Activated CD8-positive, alpha-beta memory T cell treated with anti-CD3 and anti-CD28 coated beads for 1 hour (primary cell): ENCODE measurements around the gene ISG15.

ENCODE experiments used
- DNase-seq, 2 donors: peaks; one replicate each; pipeline ENCODE4 v3.0.0-alpha.2; 2020; ENCODE audit warnings: low read depth in 1 of 2; ENCODE audit errors: extremely low read depth in 1 of 2

ISG15 gene

DNA sequence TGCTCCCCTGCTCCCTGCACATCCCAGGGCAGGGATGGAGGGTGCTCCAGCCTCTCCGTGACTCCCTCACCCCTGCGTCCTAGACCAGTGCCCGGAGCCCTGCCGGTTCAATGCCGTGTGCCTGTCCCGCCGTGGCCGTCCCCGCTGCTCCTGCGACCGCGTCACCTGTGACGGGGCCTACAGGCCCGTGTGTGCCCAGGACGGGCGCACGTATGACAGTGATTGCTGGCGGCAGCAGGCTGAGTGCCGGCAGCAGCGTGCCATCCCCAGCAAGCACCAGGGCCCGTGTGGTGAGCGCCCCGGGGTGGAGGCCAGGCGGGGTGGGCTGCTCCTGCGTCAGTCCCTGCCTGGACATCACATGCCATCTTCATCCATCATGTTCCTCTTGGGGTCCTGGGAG is 28.6 kb downstream of the ISG15 start:
- no peak for DNase-seq

DNA sequence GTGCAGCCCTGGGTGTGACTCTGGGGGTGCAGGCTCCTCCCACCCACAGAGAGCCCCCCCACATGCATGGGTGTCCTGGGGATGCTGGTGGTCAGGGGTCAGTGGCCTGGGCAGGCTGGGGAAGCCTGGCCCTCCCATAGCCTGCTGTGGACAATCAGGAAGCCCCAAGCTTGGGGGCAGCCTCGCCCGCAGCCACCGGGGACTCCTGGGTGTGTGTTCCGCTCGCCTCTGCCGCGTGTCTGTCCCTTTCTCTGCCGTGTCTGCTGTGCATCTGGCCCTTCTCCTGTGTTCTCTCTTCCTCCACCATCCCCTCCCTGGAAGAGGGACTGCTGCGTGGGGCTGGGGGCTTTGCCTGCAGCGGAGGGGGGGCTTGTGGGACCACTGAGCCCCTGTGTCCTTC is 29.5 kb downstream of the ISG15 start:
- DNase-seq: no peak

DNA sequence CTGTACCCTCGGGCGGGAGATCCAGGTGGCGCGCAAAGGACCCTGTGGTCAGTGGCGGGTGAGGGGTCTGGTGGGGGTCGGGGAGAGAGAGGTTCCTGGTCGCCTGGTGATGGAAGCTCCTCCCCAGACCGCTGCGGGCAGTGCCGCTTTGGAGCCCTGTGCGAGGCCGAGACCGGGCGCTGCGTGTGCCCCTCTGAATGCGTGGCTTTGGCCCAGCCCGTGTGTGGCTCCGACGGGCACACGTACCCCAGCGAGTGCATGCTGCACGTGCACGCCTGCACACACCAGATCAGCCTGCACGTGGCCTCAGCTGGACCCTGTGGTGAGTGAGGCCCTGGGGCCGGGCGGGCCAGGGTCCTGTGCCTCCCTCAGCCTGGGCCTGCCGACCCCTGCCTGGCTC is 30.1 kb downstream of the ISG15 start:
- no peak for DNase-seq

DNA sequence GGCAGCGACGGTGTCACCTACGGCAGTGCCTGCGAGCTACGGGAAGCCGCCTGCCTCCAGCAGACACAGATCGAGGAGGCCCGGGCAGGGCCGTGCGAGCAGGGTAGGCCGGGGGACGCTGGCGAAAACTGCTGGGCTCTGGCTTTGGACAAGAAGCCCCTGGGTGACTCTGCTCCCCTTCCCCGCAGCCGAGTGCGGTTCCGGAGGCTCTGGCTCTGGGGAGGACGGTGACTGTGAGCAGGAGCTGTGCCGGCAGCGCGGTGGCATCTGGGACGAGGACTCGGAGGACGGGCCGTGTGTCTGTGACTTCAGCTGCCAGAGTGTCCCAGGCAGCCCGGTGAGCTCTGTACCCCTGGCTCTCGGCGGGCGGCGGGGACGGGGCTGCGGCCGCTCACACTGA is 30.6 kb downstream of the ISG15 start:
- DNase-seq: no peak

DNA sequence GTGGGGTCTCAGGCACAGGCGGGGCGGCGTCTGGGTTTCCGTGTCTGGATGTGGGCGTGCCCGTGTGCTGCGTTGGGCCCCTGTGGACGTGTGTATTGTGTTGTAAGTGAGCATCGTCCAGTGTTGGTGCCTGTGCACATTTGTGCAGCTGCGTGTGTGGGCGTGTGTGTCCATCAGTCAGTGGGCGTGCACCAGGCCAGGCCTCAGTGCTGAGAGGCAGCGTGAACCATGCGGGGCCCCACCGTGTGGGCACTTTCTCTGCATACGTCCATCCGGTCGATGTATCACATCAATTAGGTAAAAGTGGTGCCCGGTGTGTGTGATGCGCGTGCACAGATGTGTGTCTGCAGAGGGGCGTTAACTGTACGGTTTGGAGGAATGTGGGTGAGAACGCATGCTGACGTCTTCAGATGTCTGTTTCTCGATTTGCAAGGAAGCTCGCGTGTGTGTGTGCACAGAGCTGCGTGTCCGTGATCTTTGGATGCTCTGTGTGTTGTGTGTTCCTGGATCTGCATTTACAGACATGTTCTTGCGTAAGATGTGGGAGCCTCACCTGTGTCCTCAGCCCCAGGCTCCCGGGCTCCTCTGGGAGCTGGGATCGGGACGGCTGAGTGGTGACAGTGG is 31.3 kb downstream of the ISG15 start:
- DNase-seq: no peak

DNA sequence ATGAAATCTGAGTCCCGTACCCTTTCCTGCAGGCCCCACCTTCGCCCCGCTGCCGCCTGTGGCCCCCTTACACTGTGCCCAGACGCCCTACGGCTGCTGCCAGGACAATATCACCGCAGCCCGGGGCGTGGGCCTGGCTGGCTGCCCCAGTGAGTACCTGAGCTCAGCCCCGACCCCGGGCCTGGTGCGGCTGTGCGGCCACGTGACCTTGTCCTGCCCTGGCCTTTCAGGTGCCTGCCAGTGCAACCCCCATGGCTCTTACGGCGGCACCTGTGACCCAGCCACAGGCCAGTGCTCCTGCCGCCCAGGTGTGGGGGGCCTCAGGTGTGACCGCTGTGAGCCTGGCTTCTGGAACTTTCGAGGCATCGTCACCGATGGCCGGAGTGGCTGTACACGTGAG is 31.8 kb downstream of the ISG15 start:
- DNase-seq: no peak

DNA sequence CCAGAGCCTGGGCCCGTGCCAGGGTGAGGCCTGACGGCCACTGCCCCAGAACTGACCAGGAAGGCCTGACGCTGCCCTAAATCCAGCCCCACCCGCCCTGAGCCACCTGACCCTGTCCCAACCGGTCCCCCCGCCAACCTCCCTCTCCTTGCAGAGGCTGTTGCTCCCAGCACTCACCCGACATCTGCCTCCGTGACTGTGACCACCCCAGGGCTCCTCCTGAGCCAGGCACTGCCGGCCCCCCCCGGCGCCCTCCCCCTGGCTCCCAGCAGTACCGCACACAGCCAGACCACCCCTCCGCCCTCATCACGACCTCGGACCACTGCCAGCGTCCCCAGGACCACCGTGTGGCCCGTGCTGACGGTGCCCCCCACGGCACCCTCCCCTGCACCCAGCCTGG is 32.9 kb downstream of the ISG15 start:
- no peak for DNase-seq

DNA sequence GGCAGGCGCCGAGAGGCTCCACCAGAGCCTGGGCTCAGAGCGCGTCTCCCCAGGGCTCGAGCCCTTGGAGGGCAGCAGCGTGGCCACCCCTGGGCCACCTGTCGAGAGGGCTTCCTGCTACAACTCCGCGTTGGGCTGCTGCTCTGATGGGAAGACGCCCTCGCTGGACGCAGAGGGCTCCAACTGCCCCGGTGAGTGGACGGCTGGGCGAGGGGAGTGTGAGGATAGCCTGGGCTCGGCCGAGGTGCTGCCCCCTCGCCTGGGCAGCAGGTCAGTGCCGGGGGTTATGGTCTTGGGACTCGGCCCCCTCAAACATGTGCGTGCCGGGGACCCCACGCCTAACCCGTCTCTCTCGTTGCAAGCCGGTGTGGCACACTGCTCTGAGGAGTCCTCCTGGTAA is 33.5 kb downstream of the ISG15 start:
- no peak for DNase-seq

DNA sequence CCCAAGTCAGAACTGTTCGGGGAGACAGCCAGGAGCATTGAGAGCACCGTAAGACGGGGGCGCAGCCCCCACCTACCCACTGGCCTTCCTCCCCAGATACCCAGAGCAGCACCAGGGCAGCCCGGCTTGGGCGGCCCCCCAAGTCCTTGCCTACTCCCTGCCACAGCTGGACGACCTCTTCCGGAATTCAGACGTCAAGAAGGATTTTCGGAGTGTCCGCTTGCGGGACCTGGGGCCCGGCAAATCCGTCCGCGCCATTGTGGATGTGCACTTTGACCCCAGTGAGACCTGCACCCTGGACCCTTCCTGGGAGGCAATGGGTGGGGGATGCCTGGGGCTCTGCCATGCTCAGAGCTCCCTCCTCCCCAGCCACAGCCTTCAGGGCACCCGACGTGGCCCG is 34.1 kb downstream of the ISG15 start:
- DNase-seq: no peak

DNA sequence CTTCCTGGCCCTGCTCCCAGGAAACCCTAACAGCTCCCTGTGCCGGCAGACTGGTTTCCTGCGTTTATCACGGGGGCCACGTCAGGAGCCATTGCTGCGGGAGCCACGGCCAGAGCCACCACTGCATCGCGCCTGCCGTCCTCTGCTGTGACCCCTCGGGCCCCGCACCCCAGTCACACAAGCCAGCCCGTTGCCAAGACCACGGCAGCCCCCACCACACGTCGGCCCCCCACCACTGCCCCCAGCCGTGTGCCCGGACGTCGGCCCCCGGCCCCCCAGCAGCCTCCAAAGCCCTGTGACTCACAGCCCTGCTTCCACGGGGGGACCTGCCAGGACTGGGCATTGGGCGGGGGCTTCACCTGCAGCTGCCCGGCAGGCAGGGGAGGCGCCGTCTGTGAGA is 34.7 kb downstream of the ISG15 start:
- no peak for DNase-seq

DNA sequence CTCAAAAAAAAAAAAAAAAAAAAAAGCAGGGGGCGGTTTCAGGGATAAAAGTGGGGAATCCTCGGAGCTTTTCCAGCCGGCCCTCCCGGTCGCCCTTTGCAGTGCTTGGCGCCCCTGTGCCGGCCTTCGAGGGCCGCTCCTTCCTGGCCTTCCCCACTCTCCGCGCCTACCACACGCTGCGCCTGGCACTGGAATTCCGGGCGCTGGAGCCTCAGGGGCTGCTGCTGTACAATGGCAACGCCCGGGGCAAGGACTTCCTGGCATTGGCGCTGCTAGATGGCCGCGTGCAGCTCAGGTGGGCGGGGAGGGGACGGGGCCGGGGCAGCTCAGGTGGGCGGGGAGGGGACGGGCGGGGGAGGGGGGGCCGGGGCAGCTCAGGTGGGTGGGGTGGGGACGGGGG is 35.5 kb downstream of the ISG15 start:
- DNase-seq: no peak

DNA sequence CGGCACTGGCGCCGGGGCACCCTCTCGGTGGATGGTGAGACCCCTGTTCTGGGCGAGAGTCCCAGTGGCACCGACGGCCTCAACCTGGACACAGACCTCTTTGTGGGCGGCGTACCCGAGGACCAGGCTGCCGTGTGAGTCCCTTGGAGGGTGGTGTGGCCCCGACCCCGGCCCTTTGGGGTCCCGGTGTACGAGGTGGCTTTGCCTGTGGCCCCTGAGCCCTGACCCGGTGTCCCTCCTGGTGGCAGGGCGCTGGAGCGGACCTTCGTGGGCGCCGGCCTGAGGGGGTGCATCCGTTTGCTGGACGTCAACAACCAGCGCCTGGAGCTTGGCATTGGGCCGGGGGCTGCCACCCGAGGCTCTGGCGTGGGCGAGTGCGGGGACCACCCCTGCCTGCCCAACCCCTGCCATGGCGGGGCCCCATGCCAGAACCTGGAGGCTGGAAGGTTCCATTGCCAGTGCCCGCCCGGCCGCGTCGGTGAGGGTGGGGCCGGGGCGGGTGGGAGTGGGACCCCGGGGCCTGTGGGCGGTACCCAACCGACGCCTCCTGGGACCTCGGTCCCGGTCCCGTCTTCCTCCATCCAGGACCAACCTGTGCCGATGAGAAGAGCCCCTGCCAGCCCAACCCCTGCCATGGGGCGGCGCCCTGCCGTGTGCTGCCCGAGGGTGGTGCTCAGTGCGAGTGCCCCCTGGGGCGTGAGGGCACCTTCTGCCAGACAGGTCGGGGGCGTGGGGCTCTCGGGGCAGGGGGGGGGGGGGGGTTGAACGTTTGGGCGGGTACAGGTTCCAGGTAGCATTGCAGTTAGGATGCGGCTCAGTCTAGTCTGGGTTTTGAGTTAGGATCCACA is 36.2 kb downstream of the ISG15 start:
- DNase-seq: no peak

DNA sequence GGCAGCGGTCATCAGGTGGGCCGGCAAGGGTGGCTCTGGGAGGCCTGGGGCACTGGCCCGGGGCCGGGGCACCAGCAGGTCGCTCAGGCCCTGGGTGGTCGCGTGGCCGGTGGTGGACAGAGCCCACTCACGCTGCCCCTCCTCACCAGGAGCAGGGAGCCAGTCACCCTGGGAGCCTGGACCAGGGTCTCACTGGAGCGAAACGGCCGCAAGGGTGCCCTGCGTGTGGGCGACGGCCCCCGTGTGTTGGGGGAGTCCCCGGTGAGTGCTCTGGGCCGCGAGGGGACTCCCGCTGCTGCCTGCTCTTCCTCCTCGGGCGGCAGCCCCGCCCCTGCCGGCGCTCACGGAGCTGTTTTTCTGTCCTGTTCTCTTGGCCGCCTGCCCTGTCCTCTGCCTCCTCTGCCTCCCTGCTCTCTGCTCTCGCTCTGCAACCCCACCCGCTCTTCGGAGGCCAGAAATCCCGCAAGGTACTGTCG is 37.3 kb downstream of the ISG15 start:
- DNase-seq: no peak

DNA sequence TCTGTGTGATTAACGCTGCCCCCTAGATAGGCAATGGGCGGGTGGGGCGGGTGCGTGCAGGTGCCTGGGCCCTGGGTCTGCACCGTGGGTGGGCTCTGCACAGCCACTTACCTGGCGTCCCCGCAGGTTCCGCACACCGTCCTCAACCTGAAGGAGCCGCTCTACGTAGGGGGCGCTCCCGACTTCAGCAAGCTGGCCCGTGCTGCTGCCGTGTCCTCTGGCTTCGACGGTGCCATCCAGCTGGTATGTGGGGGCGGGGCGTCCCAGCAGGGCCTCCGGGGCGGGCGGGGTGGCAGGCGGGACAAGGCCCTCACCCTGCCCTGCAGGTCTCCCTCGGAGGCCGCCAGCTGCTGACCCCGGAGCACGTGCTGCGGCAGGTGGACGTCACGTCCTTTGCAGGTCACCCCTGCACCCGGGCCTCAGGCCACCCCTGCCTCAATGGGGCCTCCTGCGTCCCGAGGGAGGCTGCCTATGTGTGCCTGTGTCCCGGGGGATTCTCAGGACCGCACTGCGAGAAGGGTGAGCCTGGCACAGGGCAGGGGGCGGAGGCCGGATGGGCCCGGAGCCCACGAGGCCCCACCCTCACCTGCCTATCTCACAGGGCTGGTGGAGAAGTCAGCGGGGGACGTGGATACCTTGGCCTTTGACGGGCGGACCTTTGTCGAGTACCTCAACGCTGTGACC is 38.0 kb downstream of the ISG15 start:
- no peak for DNase-seq

DNA sequence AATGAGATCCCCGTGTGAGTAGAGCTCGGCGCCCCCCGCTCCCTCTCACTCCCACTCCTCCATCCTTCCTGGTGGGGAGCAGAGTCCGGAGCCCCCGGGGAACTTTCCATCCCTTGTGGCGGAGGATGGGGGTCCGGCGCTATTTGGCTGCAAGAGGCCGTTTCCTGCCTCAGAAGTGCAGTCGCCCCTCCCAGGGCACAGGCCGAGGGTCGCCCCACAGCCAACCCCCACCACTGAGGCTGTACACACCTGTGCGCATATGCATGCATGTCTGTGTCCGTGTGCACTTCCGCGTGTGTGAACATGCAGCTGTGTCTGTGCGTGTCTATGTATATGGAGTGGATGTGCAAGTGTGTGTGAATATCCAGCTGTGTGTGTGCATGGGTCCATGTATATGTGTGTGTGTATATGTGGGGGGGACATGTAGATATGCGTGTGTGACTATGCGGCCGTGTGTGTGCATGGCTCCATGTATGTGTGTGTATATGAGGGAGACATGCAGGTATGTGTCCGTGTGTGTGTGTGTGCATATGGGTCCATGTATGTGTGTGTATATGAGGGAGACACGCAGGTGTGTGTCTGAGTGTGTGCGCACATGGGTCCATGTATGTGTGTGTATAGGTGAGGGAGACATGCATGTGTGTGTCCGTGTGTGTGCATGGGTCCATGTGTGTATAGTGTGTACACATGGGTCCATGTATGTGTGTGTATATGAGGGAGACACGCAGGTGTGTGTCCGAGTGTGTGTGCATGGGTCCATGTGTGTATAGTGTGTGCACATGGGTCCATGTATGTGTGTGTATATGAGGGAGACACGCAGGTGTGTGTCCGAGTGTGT is 38.9 kb downstream of the ISG15 start:
- no peak for DNase-seq

DNA sequence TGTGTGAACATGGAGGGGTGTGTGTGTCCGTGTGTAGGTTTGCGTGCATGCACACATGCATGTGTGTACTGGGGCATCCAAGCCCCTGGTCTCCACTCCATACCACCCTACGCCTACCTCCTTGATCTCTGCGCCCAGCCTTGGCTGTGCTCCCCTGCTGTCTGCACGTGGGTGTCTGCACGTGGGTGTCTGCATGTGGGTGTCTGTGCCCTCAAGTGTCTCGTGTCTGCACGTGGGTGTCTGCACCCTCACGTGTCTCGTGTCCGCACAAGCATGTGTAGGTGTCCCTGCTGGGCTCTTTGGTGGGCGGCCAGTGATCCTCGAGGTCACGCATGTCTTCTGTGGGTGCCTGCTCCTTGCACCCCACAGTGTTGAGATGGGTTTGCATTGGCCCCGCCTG is 39.7 kb downstream of the ISG15 start:
- no peak for DNase-seq

DNA sequence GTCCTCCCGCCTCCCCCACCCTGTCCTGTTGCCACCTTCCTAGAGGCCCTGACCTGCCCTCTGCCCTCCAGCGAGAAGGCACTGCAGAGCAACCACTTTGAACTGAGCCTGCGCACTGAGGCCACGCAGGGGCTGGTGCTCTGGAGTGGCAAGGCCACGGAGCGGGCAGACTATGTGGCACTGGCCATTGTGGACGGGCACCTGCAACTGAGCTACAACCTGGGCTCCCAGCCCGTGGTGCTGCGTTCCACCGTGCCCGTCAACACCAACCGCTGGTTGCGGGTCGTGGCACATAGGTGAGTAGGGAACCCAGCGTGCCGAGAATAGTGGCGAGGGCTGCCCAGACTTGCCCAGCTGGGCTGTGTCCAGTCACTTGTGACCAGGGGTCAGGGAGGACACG is 40.4 kb downstream of the ISG15 start:
- DNase-seq: no peak

DNA sequence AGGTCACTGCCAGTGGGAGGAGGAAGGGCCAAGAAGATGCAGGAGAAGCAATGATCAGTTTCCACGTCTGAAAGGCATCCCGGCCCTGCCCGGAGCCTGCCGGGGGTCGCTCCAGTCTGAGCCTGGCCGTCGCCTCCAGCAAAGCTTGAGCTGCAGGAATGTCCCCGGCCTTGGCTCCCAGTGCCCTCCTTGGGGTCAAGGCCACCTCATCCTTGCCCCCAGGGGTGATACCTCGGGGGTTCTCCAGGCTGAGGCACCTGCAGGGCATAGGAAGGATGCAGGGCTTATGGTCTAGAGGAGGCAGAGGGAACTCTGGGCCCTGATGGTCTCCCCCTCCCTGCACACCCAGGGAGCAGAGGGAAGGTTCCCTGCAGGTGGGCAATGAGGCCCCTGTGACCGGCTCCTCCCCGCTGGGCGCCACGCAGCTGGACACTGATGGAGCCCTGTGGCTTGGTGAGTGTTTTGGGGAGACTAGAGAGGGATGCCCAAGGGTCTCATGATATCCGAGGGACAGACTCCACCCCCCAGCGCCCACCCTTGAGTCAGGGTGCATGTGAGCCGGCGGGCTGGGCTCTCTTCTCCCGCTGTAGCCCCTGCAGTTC is 40.9 kb downstream of the ISG15 start:
- no peak for DNase-seq

DNA sequence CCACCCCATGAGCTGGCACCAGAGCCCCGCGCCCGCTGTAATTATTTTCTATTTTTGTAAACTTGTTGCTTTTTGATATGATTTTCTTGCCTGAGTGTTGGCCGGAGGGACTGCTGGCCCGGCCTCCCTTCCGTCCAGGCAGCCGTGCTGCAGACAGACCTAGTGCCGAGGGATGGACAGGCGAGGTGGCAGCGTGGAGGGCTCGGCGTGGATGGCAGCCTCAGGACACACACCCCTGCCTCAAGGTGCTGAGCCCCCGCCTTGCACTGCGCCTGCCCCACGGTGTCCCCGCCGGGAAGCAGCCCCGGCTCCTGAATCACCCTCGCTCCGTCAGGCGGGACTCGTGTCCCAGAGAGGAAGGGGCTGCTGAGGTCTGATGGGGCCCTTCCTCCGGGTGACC is 41.7 kb downstream of the ISG15 start:
- DNase-seq: no peak

DNA sequence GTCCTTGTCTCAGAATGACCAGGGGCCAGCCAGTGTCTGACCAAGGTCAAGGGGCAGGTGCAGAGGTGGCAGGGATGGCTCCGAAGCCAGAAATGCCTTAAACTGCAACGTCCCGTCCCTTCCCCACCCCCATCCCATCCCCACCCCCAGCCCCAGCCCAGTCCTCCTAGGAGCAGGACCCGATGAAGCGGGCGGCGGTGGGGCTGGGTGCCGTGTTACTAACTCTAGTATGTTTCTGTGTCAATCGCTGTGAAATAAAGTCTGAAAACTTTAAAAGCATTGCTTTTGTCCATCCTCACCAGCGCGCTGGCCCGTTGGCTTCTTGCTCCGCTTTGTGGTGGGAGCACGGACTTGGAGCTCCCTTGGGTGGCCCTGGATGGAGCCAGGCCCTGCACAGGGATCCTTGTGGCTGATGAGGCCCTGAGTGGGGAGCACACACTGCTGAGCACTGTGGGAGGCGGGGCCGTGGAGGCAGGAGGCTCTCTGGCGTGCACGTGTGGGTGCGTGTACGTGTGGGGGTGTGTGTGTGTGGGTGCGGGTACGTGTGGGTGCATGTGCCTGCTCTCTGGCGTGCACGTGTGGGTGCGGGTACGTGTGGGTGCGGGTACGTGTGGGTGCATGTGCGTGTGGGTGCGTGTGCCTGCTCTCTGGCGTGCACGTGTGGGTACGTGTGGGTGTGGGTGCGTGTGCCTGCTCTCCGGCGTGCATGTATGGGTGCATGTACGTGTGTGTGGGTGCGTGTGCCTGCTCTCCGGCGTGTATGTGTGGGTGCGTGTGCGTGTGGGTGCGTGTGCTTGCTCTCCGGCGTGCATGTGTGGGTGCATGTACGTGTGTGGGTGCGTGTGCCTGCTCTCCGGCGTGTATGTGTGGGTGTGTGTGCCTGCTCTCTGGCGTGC is 42.8 kb downstream of the ISG15 start:
- DNase-seq: no peak
